Tibial artery (tissue), 4 donors: ENCODE measurements around the gene ALKBH8.

Experiments
- DNase-seq, 2 donors: peaks; one replicate each; pipeline ENCODE4 v3.0.0-alpha.2; 2019
- H3K27ac ChIP-seq, 2 donors: fragments of 200-600 bp; sonication (generic) in 1 of 2; 1 replicate in 1 of 2; 2 replicates in 1 of 2; pipeline ENCODE4 v1.5.1; 2018 to 2019; ENCODE audit warnings: mild to moderate bottlenecking in 1 of 2
- H3K27me3 ChIP-seq, 2 donors: fragments of 200-600 bp; sonication (generic) in 1 of 2; one replicate each; pipeline versions ENCODE4 v1.5.1 to v1.6.0; 2016 to 2019
- H3K36me3 ChIP-seq, 3 donors: fragments of 200-600 bp; sonication (generic) in 2 of 3; one replicate each; pipeline ENCODE4 v1.5.1; 2016 to 2019; ENCODE audit warnings: mild to moderate bottlenecking in 2 of 3
- H3K4me1 ChIP-seq, 4 donors: fragments of 200-600 bp; sonication (generic) in 2 of 4; 1 replicate in 3 of 4; 2 replicates in 1 of 4; pipeline ENCODE4 v1.5.1; 2016 to 2019
- H3K4me3 ChIP-seq, 2 donors: fragments of 200-600 bp; sonication (generic) in 1 of 2; 1 replicate in 1 of 2; 2 replicates in 1 of 2; pipeline ENCODE4 v1.5.1; 2018 to 2019; ENCODE audit warnings: mild to moderate bottlenecking in 2 of 2
- H3K9me3 ChIP-seq, 3 donors: fragments of 200-600 bp; sonication (generic) in 1 of 3; one replicate each; pipeline ENCODE4 v1.5.1; 2016 to 2019
- intact Hi-C: fragments of 100-400 bp; cut with DNase I; formaldehyde crosslinking; loops from one replicate; pipeline ENCODE4 v1.15.0; 2023; ENCODE audit warnings: low total_unique reads
- TF ChIP-seq, protein P1 (sequence below), 2 experiments: fragments of 200-600 bp in 1 of 2; fragments of 450-650 bp in 1 of 2; IDR thresholded peaks; one replicate each; pipeline ENCODE4 v1.5.1; 2017 to 2019; ENCODE audit warnings: antibody characterized with exemption in 2 of 2, mild to moderate bottlenecking in 1 of 2, moderate library complexity in 1 of 2

The ALKBH8 gene

DNA sequence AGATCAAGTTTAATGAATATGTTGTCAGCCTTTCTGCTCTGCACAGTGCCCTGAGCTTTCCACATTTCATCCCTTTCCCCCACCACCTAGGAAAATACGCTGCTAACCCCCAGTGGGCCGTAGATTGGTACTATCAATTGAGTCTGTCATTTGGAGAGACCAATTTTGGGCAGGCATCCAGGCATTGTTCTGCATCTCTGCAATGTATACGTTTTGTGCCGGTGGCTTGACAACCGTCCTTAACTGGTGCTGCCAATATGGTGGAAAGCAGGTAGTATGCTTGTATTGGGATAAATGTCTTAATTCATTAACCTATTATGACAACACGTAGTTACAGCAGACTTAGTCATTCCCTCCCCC lies 26.7 kb upstream of the ALKBH8 start:
- intact Hi-C loops, result no loop called here
- Histone ChIP-seq H3K9me3 (no peaks in the 10 kb centered on the region), H3K27me3 (peaks cover 0 to 50% of the 10 kb centered on the region in 2 donors), H3K4me3 (peak overlapping the region in 1 of 2 donors; percentile 64), H3K27ac (no peak overlapping the region), H3K36me3 (no peaks in the 10 kb centered on the region), H3K4me1 (peaks cover 0 to 30% (median 20%) of the 10 kb centered on the region in 4 donors)
- DNase-seq, result no peak
- TF ChIP-seq, protein P1, sequence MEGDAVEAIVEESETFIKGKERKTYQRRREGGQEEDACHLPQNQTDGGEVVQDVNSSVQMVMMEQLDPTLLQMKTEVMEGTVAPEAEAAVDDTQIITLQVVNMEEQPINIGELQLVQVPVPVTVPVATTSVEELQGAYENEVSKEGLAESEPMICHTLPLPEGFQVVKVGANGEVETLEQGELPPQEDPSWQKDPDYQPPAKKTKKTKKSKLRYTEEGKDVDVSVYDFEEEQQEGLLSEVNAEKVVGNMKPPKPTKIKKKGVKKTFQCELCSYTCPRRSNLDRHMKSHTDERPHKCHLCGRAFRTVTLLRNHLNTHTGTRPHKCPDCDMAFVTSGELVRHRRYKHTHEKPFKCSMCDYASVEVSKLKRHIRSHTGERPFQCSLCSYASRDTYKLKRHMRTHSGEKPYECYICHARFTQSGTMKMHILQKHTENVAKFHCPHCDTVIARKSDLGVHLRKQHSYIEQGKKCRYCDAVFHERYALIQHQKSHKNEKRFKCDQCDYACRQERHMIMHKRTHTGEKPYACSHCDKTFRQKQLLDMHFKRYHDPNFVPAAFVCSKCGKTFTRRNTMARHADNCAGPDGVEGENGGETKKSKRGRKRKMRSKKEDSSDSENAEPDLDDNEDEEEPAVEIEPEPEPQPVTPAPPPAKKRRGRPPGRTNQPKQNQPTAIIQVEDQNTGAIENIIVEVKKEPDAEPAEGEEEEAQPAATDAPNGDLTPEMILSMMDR (IDR thresholded peaks at IDR 0.05), result no peak

DNA sequence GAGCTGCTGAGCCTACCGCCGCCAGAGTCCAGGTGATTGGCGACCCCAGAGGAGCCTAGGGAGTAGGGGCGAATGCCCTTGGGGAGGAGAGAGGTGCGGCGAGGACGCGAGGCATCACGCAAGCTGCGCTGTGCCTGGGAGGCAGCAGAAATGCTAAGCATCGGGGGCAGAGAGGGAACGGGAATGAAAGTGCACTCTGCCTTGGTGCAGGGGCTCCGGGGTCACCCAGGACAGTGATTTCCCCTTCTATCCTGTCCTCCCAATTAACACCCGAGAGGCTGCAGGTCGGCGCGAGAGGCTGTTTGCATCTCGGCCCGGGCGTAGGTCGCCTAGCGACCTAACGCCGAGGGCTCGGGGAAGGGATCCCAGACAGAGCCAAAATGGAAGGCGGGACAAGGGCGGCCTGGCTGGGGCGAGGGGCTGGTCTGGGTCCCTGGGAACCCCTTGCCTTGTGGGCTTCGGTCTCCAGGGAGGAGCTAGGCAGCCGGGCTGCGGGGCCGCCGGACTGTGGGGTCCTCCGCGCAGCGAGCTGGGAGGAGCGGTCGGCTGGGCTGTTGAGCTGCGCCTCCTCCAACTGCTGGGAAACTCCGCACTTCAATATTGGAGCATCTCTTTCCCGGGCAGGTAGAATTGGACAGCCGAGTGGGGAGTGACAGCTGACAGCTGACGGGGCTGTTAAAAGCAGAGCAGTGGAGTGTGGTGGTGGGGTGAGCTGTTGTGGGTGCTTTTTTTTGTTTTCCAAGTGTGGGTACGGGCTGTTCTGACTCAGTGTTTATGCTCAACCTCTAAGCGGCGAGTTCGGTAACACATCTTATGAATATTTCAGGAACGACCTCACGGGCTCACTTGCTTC lies 26.1 kb upstream of the ALKBH8 start:
- DNase-seq, result no peak
- TF ChIP-seq, protein P1 (IDR thresholded peaks at IDR 0.05), result no peak
- H3K36me3 ChIP-seq, result no peaks in the 10 kb centered on the region
- no peaks in the 10 kb centered on the region for H3K9me3 ChIP-seq
- intact Hi-C loops, result no loop called here
- H3K27ac ChIP-seq, result no peak overlapping the region
- H3K27me3 ChIP-seq, result peaks cover 0 to 45% of the 10 kb centered on the region in 2 donors
- H3K4me1 ChIP-seq, result peaks cover 0 to 30% (median 20%) of the 10 kb centered on the region in 4 donors
- peak overlapping the region; percentile 49 to 64 for H3K4me3 ChIP-seq

DNA sequence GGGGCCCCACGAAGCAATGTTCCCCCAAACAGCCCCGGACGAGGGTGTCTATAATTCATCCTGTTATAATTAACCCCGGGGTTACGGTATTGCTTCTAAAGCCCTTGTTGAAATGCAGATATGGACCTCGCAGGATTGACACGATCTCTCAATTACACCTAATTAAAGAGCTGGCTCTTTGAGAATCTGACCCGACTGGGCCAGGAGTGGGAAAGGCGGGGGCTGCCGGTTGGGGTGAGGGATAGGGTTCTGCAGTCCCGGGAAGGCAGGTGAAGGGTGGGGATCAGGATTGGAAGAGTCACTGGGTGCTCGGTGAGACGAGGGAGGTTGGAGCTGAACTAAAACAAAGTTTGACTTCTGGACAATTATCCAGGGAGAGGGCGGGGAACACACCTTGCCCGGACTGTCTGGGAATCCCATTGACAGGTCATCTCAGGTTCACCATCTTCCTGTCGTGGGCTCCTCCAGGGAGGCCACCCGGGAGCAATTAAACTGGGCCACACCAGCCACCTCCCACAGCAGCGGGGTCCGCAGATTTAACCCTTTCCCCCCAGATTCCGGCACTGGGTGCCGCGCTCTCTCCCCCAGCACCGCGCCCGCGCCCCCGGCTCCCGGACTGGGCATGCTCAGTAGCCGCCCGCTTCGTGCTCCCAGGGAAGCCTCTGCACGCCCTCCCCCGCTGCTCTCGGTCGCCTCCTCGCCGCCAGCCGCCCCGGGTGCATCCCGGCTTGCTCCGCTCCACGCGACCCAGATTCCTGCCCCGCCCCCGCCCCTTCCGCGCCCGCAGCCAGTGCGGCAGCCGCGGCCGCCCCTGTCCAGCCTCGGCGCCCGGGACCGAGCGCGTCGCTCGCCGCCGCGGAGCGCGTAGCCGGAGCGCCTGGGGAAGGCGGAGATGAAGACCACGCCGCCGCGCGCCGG lies 25.2 kb upstream of the ALKBH8 start, which contains the start of gene ELMOD1:
TSS of gene ELMOD1 (plus strand) at position 688 of the 918 bp plus-strand sequence. CDS start 27,043 bp downstream, outside the sequence.
- DNase-seq, result peak; percentile 24 to 68
- Histone ChIP-seq H3K27ac (no peak within 1 kb of the TSS), H3K4me1 (peaks cover 0 to 30% (median 20%) of the 10 kb centered on the region in 4 donors), H3K4me3 (peak within 1 kb of the TSS; percentile 49 to 64), H3K36me3 (no peaks in the 10 kb centered on the region), H3K9me3 (no peaks in the 10 kb centered on the region), H3K27me3 (peaks cover 0 to 45% of the 10 kb centered on the region in 2 donors)
- intact Hi-C loops, result no loop called here
- TF ChIP-seq, protein P1 (IDR thresholded peaks at IDR 0.05), result peak in 1 of 2 experiments; percentile 10

DNA sequence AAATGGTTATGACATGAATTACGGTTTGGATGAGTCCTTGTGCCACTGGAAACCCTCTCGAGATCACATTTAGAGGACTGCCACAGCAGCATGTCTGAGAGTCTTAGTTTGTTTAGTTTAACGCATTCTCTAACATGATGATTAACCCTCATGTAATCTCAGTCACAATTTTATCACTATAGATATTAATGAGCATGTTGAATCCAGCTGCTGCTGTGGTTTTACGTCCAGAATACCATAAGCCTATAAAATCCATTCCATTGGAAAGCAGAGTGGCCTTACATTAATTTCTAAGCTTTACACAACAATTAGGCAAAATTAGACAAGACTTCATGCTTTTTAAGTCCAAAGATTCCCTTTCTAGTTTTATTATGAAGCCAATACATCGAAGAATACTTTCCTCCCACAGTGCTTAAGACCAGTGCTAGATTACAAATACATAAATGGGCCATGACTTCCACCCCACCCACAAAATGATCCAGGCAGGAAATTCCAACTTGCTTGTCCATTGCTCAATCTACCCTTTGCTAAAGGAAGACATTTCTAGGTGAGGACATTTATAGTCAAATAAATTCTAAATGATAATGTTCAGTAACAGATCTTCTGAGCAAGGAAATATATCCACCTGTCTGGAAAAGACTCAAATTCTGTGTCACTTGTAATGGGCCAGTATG lies 21.9 kb upstream of the ALKBH8 start:
- Histone ChIP-seq H3K36me3 (no peaks in the 10 kb centered on the region), H3K4me3 (no peak overlapping the region), H3K4me1 (peaks cover 0 to 27% (median 20%) of the 10 kb centered on the region in 4 donors), H3K27ac (no peak overlapping the region), H3K27me3 (peaks cover 0 to 32% of the 10 kb centered on the region in 2 donors), H3K9me3 (no peaks in the 10 kb centered on the region)
- intact Hi-C loops, result no loop called here
- TF ChIP-seq, protein P1 (IDR thresholded peaks at IDR 0.05), result no peak
- DNase-seq, result no peak

DNA sequence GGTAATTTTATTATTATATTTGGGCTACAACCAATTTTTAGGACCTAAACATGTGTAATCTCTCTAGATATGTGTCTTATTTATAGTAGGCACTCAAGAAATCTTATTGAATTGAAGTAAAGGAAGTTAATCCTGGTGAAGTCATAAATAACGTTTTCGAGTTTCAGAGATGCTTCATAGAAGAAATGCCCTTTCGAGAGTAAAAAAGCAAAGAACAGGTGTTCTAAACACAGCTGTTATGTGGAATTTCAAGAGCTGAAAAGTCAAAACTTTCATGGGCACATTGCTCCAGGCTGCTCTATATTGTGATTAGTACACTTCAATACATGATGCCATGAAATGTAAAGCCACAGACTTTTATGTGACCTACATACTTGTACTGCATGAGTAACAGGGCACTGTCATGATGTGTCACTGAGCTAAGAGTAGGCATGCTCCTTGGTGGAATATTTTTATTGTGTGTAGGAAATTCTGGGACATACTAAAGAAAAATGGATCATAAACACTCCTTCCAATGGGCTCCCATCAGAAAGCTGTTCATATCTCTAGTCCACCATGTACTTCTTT lies 18.2 kb upstream of the ALKBH8 start:
- DNase-seq, result no peak
- H3K27ac ChIP-seq, result no peak overlapping the region
- TF ChIP-seq, protein P1 (IDR thresholded peaks at IDR 0.05), result no peak
- H3K27me3 ChIP-seq, result peaks cover 0 to 15% of the 10 kb centered on the region in 2 donors
- no peaks in the 10 kb centered on the region for H3K36me3 ChIP-seq
- H3K4me3 ChIP-seq, result no peak overlapping the region
- H3K9me3 ChIP-seq, result no peaks in the 10 kb centered on the region
- no peaks in the 10 kb centered on the region for H3K4me1 ChIP-seq
- intact Hi-C loops, result no loop called here
